Lower leg skin (tissue), 4 donors: ENCODE data around the gene KRT35. TPM values are rescaled to one million over a fixed set of nuclear protein-coding genes. Genes with fewer than 3 reads are reported as not detected.

ENCODE experiments used
- DNase-seq, 2 donors: peaks; one replicate each; pipeline ENCODE4 v3.0.0-alpha.2; 2019; ENCODE audit warnings: low spot score in 2 of 2
- H3K4me3 ChIP-seq: fragments of 200-600 bp; sonication (generic); 2 replicates; pipeline ENCODE4 v1.5.1; 2017; ENCODE audit warnings: mild to moderate bottlenecking, low read depth; ENCODE audit not compliant: poor library complexity, severe bottlenecking
- CTCF ChIP-seq, 3 donors: fragments of 450-650 bp; IDR thresholded peaks; one replicate each; pipeline ENCODE4 v1.5.1; 2016; ENCODE audit warnings: antibody characterized with exemption in 3 of 3, mild to moderate bottlenecking in 3 of 3, moderate library complexity in 2 of 3
- POLR2A ChIP-seq, 2 donors: fragments of 450-650 bp; IDR thresholded peaks; one replicate each; pipeline ENCODE4 v1.6.1; 2016 to 2017; ENCODE audit warnings: antibody characterized with exemption in 2 of 2, mild to moderate bottlenecking in 1 of 2, moderate library complexity in 1 of 2
- WGBS, 2 donors: methylation state at CpG; one replicate each; pipeline ENCODE4 v1.1.5; 2018; 5-methylcytosine and 5-hydroxymethylcytosine counted together
- intact Hi-C: fragments of 100-400 bp; cut with DNase I; formaldehyde crosslinking; loops from one replicate; pipeline ENCODE4 v1.15.0; 2023; ENCODE audit warnings: low total_unique reads
- total RNA-seq, 4 donors: library from RNA; depleted of rRNA; stranded (reverse); fragments of >200 nt; gene quantifications; one replicate each; pipeline ENCODE4 v1.1.0, GENCODE V29; 2016

KRT35 gene
- total RNA-seq, 4 donors from 2014 or later = 0.84 TPM; not detected in 3

DNA sequence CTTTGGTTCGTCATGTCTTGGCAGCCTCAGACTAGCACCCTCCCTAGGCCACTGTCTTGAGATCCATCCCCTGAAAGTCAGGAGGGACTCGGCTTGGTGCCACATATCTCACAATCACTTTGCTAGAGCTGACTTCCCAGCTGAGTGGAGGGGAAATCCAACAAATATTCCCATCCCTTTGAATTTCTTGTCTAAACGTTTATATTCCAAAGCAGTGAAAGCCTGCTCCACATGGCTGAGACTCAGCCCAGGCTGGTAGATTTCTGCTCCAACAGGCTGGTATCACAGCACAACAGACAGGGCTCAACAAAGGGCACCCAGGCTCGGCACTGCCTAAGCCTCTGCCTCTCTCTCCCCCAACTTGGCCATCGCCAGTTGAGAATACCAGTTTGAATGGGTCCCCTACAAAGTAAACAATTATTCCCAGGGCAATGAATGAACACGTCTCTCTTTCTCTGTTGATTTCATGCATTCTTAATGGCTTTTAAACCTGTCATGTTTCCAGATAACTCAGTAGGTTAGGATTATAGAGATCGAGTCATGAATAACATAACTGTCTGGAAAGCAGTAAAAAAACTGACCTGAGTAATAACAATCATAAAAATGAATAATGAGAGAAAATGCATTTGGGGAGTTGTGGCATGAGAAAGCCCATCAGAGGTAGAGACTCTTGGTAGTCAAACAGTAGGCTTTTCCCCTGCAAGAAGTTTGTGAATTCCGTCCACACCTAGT is 23.5 kb upstream of the KRT35 start:
- no peak for DNase-seq
- H3K4me3 ChIP-seq = no peak overlapping the region
- WGBS, 2 donors = 53 to 58% methylated on average over 8 of the region's 8 CpGs
- intact Hi-C loops = no loop called here
- no peak for TF ChIP-seq POLR2A (IDR thresholded peaks at IDR 0.05)
- TF ChIP-seq CTCF (IDR thresholded peaks at IDR 0.05) = no peak

DNA sequence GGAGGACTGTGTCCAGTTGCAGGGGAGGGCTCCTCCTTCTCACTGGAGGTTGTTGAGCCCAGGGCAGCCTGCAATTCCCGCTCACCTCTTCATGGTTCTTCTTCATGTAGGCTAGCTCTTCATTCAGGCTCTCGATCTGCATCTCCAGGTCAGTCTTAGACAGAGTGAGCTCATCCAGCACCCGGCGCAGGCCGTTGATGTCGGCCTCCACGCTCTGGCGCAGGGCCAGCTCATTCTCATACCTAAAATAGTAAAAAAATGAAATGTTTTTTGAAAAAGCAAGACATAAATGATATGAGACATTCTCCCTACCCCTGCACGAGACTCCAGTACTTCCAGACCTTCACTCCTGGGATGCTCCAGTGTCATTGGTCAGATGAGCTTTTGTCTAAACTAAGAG is 22.3 kb upstream of the KRT35 start:
- TF ChIP-seq POLR2A (IDR thresholded peaks at IDR 0.05) (no peak), CTCF (IDR thresholded peaks at IDR 0.05) (no peak)
- intact Hi-C loops = no loop called here
- H3K4me3 ChIP-seq = no peak overlapping the region
- 84 to 91% methylated on average over 9 of the region's 9 CpGs for WGBS, 2 donors
- DNase-seq = no peak

GRCh38 chr17:41500131-41500911 is 19.4 kb upstream of the KRT35 start:
- TF ChIP-seq POLR2A (IDR thresholded peaks at IDR 0.05) (no peak), CTCF (IDR thresholded peaks at IDR 0.05) (no peak)
- WGBS, 2 donors = 66 to 69% methylated on average over 15 of the region's 15 CpGs
- no peak overlapping the region for H3K4me3 ChIP-seq
- intact Hi-C loops = no loop called here
- DNase-seq = no peak

GRCh38 chr17:41499714-41500113 is 18.8 kb upstream of the KRT35 start:
- TF ChIP-seq CTCF (IDR thresholded peaks at IDR 0.05) = no peak
- 84 to 87% methylated on average over 5 of the region's 5 CpGs for WGBS, 2 donors
- intact Hi-C loops = no loop called here
- DNase-seq = no peak
- H3K4me3 ChIP-seq = no peak overlapping the region

- intact Hi-C loops = no loop called here
- TF ChIP-seq POLR2A (IDR thresholded peaks at IDR 0.05) = no peak
- TF ChIP-seq CTCF (IDR thresholded peaks at IDR 0.05) = no peak
- WGBS, 2 donors = 58 to 67% methylated on average over 6 of the region's 6 CpGs
- DNase-seq = no peak
- no peak overlapping the region for H3K4me3 ChIP-seq
Measured at GRCh38 chr17:41498276-41498675, 17.3 kb upstream of the KRT35 start.
